NCI-H82 treated with DMSO at 0.1 percent for 48 hours (cell line): ENCODE data around the gene DEGS2.

Experiments
- DNase-seq: peaks from one replicate; lab custom pipeline; 2025; ENCODE audit not compliant: unreplicated experiment; lab: John Stamatoyannopoulos, UW

The DEGS2 gene

DNA sequence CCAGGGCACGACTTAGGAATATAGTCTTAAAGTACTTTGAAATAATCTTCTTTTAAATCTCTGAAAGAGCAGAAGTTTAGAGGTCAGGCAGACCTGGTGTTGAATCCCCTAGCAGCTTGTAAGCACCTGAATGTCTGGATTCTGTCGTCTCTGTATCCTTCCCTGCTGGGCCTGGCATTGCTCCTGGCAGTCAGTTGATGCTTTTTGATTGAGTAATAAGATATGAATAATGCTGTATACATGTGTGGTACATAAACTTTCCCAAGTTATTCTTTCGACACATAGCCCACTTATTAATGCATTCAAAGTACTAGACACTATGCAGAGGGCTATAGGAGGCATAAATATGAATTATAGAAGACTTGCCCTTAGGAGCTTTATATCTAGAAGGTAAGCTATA is 62.8 kb downstream of the DEGS2 start:
- DNase-seq = no peak
